Kidney glomerular epithelial cell (primary cell): ENCODE results near the gene ST6GALNAC1.

Source experiments
- DNase-seq: peaks from one replicate; lab custom pipeline; 2025; lab: John Stamatoyannopoulos, UW

The ST6GALNAC1 gene, protein sequence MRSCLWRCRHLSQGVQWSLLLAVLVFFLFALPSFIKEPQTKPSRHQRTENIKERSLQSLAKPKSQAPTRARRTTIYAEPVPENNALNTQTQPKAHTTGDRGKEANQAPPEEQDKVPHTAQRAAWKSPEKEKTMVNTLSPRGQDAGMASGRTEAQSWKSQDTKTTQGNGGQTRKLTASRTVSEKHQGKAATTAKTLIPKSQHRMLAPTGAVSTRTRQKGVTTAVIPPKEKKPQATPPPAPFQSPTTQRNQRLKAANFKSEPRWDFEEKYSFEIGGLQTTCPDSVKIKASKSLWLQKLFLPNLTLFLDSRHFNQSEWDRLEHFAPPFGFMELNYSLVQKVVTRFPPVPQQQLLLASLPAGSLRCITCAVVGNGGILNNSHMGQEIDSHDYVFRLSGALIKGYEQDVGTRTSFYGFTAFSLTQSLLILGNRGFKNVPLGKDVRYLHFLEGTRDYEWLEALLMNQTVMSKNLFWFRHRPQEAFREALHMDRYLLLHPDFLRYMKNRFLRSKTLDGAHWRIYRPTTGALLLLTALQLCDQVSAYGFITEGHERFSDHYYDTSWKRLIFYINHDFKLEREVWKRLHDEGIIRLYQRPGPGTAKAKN

DNA sequence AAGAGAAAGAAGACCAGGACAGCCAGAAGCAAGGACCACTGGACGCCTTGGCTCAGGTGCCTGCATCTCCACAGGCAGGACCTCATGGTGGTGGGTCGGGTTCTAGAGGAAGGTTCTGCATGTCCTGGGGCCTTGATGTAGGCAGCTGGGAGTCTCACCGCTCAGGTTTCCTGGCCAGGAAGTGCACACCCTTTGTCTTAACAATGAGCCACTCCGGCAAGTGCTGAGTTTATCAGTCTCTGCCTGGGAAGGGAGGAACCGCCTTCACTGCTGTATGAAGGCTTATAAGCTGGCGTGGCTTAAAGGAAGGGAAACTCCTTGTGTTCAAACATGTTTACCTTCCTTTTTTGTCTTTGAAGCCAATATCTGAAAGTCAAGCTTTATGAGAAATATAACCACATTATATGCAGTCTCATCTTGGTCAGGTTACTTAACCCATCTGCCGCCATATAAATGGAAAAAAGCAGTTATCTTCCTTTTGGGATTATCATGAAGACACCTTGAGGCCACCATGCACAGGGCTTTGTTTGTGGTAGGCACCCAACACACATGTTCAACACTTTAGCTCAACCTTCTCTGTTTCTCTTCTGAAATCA lies at the start of gene ST6GALNAC1:
TSS of gene ST6GALNAC1 (minus strand) at position 205 of the 596 bp plus-strand sequence. CDS start at position 86, 119 bp downstream.
- DNase-seq, result no peak

DNA sequence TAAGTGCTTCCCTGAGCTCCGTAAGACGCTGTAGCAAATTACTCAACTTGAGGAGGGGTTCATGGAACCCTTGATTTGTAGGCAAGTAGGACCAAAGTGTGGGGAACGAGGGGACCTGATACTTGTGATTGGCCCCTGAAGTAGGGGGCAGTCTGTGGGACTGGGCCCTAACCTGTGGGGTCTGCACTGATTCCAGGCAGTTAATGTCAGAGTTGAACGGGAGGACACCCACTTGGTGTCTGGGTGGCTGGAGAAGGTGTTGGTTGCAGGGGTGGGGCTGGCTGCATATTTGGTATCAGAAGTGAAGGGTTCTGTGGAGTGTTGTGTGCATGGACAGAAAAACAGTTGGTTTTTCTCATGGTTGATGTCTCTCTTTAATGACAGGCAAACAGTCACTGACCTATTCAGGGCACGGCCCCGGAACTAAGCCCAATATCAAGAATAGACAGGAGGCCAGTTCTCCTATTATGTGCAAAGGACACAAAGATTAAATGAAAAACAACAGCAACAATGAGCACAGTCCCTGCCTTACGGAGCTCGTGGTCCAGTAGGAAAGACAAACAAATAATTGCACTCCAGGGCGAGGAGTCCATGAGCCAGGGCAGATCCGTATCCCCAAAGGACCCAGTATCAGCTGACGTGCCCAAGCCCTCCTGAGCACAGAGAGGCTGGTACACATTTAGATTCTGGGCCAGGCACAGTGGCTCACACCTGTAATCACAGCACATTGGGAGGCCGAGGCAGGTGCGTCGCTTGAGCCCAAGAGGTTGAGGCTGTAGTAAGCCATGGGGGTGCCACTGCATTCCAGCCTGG lies 48.0 kb upstream of the ST6GALNAC1 start:
- DNase-seq, result no peak

DNA sequence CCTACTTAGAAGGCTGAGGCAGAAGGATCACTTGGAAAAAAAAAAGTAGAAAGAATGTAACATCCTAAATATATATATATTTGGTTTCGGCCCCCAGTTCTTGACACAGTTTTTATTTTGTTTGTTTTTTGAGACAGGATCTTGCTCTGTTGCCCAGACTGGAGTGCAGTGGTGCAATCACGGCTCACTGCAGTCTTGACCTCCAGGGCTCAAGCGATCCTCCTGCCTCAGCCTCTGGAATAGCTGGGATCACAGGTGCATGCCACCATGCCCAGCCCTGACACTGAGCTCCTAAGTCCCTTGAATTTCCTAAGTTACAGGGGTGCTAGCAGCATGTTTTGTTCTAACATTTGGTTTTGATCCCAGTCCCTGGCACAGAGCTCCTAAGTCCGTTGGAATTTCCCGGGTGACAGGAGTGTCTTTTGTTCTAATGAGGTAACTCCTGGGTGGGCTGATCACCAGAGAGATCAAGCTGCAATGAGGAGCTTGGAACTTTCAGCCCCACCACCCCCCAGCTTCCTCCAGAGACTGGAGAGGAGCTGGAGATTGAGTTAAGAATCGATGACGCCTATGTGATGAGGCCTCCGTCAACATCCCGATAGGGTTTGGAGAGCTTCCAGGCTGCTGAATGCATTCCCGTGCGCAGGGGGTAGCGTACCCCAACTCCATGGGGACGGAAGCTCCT lies 47.2 kb upstream of the ST6GALNAC1 start:
- no peak for DNase-seq

DNA sequence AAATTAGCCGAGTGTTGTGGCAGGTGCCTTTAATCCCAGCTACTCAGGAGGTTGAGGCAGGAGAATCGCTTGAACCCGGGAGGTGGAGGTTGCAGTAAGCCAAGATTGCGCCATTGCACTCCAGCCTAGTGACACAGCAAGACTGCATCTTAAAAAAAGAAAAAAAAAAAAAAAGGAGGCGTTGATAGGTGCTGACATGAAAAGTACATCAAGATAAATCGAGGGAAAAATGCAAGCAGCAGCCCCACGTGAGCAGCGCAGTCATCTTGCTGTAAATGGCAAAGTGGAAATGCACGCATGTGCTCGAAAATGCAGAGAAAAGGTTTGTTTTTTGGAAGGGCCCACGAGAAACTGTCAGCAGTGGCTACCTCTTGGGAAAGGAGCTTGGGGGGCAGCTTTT lies 46.3 kb upstream of the ST6GALNAC1 start:
- no peak for DNase-seq

DNA sequence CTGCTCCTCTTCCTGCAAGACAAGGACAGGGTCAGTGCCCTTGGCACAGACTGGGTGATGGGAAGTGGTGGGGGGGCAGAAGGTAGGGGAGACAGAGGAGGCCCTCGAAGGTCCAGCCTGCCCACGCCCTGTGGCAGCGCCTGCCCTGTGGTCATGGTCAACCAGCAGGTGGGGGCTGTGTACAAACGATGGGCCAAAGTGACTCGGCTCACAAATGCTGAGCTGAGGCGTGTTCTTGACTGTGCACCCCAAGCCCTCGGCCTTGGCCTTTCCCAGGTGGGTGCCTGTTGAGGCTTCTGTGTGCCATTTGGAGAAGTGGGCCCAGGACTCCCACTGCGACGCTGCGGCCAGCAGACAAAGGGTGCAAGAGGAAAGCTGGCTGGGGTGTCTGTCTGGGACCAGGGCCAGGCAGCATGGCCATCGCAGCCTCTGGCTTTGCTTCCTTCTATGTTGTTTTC lies 44.6 kb upstream of the ST6GALNAC1 start:
- no peak for DNase-seq

DNA sequence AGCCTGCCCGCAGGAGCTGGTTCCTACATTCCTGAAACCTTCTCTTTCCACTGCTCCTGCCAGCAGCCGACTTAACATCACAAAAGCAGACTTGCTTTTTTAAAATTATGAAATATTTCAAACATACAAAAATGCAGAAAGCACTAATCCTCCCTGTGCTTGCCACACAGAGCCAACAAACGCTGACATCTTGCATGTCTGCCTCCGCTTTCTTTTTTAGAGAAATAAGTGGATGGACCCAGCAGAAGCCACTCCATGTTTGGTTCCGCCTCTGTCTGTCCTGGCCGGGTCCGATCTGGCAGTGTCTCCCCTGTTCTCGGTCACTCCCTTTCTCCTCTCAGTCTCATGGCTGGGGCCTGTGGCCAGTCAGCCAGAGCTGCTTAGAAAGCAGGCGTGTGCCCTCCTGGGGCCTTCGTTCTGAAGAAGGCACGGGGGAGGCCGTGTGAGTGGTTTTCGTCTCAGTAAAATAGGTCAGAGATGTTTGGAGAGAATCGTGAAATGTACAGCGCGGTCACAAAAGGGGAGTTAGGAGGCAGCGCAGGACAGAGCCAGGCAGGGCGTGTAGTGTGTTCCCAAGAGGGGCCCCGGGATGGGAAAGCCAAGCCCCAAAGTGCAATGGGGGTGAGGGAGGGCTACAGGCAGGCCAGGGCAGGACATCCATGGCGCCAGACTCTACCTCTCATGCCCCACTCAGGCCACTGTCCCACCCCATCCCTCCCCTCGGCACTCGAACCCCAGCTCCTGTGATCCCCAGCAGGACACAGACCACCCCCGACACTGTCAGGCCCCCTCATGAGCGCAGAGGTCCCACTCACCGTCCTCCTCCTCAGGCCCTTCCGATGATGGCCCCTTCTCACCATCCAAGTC lies 44.0 kb upstream of the ST6GALNAC1 start:
- DNase-seq, result no peak

DNA sequence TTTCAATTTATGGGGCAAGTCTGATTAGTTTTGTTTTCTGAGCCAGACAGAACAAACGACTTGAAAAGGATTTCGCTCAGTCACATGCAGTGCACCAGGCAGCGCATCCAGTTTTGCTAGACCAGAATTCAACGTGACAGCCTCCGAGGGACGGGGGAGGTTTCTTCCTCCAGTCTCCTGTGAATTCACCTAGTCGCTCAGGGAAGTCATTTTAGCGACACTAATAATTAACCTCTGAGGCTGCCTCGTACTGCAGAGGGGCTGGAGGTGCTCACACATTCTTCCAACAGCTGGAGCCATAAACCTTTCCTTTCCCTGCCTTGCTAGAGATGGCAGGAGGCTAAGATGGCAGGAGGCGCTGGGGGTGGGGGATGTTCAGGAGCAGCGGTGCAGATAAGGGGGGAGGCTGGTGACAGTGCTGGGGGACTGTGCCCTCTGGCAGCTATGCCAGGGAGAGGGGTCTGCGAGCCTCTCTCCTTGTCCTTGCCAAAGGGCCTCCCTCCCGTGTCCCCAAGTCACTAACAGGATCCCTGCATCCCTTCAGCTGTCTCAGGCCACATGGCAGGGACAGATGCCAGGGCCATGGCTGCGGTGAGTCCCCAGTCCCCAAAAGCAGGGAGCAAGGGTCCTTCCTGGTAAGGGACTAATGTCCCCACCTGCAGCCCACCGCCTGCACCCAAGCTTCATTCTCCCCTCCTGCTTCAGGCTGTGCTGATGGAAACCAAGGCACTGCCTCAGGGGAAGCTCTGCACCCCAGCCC lies 43.2 kb upstream of the ST6GALNAC1 start:
- no peak for DNase-seq

DNA sequence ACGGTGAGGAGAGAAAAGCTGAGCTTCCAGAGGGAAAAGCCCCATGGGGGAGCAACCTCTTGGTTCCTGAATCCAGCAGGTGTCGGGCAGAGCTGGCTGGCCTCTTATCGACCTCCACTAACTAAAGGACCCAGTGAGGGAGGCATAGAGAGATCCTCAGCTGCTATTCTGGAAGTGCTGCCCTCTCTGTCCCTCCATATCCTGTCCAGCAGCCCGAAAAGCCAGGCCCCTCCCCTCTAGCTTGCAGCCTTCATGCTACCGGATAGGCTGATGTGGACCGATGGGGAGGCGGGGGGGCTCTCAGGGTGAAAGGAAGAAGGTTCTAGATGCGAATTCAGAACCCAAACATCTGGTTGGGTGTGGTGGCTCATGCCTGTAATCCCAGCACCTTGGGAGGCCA lies 42.3 kb upstream of the ST6GALNAC1 start:
- DNase-seq, result no peak

DNA sequence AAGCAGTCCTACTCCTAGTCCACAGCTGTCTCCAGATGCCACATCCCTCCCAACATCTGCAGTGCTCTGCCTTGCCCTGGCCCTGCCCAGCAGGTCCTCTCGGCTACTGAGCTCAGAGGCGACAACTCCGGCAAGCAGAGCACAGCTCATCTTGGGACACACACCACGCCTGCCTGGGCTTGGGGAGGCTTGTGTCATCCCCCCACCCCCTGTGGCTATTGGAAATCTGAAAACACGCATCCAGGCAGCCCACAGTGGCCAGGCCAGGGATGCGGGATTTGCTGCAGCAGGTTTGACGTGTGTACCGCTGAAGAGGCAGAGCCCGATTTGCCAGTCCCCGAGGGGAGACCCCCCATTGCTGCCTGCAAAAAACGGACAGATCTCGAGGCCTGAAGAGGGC lies 41.8 kb upstream of the ST6GALNAC1 start:
- DNase-seq, result no peak

DNA sequence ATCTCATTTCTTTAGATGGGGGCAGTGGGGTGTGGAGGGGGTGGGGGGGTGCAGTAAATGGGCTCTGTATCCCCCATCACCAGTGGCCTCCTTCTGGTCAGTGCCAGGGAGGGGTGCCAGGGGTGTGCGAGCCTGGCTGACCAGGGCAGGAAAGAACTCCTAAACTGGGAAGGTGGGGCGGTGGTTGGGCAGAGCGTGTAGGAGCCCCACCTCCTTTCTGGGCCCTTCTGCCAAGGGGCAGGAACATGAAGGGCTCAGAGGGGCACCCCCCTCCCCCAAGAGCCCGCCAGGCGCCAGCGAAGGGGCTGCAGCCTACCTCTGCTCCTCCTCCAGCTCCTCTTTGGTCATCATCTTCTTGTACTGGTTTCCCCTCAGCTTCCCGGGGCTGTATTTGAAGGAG lies 41.2 kb upstream of the ST6GALNAC1 start:
- no peak for DNase-seq

DNA sequence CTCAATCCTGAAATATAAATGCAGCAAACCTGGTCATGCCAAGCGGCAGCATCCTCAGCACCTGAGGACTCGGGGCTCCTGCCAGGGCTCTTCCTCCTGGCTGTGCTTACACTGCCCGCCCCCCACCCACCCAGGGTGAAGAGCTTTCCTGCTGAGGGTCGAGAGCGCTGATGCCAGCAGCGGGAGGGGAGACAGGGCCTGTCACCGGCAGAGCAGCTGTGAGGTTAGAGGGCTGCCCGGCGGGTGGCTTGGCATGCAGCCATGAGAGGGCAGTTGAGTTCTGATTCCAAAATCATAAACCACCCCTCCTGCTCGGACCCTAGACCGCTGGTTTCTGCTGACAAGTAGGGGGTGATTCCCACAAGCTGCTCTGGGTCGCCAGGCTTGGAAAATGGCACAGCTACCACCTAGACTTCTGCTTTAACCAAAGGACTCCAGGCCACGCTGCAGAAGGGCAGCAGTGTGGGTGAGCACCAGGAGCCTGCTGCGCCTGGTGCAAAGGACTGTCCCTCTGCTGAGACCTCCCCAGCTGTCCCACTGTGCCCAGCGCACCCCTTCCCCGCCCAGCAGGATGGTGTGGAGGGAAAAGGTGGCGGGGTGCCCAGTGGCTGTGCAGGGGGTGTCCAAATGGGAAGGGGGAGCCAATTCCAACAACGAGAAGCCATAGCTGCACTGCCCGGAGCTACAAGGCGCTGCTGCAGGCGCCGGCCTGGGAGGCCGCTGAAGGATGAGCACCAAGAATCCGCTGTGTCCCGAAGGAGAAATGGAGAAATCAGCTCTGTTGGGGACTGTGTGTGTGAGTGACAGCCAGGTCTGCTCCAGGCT lies 40.6 kb upstream of the ST6GALNAC1 start:
- no peak for DNase-seq

DNA sequence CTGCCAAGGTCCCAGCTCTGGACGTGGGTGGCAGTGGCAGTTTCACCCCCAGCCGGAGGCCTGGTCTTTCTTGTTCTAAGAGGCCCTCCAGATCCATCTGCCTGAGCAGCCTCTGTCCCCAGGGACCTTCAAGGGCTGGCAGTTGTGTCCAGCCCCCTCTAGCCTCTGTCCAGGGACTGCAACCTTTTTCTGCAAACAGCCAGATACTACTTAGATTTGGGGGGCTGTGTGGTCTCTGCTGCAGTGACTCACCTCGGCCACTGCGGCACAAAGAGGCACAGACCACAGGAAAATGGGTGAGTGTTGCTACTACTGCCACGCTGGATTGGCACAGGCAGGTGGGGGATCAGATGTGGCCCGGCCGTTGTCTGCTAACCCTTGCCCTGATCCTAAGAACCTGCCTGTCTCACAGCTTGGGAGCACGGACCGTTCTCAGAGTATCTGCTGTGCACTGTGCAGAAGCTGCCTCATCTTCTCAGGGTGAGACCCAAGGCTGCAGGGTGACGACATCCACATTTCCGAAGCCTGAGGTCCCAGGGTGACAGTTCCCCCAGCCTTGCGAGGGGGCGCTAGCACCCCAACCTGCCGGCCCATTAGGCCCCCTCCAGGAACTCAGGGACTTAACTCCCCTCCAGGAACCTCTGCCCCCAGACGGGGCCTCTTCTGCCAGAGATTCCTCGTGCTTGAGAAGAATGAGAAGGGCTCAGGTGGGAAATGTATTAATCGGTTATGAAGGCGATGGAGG lies 39.6 kb upstream of the ST6GALNAC1 start:
- DNase-seq, result no peak

DNA sequence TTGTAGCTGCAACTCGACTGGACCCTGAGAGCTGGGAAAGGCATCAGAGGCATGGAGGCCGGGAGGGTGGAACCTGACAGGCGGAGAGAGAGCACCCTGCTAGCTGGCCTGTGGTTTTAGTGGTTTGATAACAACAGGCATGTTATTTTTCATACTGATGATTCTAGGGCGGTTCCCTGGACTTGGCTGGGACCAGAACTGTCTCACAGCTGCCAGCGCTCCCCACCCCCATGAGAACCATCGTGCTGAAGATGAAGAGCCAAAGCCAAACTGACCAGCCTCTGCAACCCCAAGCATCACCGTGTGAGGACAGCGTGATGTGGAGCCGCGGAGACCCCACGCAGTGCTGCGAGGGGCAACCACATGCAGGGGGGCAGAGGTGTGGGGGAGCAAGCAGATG lies 38.7 kb upstream of the ST6GALNAC1 start:
- no peak for DNase-seq

DNA sequence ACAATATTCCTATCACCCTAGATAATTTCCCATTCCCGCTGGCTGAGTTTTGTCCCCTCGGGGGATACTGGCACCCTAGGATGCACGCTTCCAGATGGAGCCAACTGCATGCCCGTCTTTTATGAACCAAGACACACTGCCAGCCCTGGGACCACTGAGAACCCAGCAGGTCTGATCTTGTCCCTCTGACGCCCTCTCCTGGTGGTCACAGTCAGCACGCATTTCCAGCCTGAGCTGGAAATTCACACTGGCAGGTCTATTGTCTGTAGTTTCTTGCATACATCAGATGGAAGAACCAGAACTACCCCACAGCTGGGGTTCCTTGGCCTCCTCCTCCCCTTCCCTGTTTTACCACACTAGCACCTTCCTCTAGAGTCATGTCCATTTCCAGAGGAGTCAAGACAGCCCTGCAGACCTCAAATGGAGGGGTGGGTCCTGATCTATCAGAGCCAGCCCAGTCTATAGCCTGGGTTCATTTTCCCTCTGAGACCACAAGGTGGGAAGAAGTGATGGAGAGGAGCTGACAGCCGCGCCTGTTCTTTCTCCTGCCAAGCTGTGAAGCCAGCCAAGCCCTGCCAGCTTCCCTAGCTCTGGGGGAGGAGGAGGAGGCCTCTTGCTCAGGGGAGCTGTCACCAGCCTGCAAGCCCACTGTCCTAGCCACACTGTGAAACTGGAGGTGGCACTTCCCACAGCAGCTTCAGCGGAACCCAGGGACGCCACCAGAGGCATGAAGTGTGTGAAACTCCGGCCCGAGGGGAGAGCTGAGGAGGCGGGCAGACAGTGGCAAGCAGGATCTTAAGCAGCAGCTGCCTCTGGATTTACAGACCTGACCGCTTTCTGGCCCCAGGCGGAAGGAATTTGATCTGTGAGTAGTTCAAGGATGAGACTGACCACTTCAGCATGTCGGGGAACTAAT lies 37.9 kb upstream of the ST6GALNAC1 start:
- peak; percentile 37 for DNase-seq

DNA sequence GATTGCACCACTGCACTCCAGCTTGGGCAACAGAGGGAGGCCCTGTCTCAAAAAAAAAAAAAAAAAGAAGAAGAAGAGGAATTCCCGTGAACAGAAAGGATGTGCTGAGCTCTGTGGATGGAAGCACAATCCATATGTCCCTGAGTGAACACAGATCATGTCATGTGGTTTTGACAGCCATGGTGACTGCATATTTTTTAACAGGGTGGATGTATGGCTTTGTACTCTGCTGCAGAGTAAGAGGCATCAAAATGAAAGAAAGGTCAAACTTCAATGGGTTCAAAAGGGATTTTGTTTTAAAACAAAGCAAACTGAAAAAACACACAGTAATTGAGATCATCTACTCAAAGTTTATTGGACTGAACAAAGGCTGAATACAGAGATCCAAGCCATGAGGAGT lies 35.7 kb upstream of the ST6GALNAC1 start:
- DNase-seq, result no peak

DNA sequence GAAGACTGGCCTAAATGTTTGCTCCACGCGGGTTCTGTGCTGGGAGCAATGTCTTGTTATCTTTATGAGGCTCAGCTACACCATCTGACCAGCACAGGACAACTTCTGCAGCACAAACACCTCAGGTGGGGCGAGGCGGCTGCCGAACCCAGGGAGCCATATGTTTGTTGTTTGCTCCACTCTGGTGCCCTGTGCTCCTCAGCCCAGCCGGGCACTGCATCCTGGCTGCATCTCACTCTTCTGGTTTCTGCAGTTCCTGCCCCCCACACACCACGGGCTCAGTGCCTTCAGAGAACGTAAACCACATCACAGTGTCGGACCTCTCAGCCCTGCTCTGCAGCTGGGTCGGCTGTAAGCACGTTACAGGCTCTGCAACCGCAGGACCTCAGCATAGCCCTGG lies 34.8 kb upstream of the ST6GALNAC1 start:
- DNase-seq, result no peak

DNA sequence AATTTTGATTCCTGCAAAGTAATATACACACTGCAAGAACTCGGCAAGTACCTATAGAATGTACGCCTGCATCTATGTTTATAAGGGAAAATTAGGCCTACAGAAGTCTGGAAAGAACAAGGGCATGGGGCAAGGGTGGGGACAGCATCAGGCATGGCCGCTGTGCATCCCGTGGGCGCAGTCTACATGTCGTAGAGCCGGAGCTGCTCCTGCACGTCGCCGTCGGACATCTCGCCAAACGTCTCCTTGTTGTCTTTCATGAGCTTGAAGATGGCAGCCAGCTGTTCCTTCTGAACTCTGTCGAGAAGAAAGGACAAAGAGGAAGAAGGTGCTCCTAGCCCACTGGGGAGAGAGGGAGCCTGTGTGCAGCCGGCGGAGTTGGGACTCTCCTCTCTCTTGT lies 33.8 kb upstream of the ST6GALNAC1 start:
- no peak for DNase-seq
